HG02840 (cell line): ENCODE data around the gene CLCA4.

Experiments
- ATAC-seq: cut with Tn5 transposase; IDR thresholded peaks from one replicate; pipeline ENCODE4 v1.9.1; 2021; ENCODE audit warnings: mild to moderate bottlenecking, moderate library complexity, moderate number of reproducible peaks; ENCODE audit not compliant: unreplicated experiment, low FRiP score

Gene CLCA4, protein sequence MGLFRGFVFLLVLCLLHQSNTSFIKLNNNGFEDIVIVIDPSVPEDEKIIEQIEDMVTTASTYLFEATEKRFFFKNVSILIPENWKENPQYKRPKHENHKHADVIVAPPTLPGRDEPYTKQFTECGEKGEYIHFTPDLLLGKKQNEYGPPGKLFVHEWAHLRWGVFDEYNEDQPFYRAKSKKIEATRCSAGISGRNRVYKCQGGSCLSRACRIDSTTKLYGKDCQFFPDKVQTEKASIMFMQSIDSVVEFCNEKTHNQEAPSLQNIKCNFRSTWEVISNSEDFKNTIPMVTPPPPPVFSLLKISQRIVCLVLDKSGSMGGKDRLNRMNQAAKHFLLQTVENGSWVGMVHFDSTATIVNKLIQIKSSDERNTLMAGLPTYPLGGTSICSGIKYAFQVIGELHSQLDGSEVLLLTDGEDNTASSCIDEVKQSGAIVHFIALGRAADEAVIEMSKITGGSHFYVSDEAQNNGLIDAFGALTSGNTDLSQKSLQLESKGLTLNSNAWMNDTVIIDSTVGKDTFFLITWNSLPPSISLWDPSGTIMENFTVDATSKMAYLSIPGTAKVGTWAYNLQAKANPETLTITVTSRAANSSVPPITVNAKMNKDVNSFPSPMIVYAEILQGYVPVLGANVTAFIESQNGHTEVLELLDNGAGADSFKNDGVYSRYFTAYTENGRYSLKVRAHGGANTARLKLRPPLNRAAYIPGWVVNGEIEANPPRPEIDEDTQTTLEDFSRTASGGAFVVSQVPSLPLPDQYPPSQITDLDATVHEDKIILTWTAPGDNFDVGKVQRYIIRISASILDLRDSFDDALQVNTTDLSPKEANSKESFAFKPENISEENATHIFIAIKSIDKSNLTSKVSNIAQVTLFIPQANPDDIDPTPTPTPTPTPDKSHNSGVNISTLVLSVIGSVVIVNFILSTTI

DNA sequence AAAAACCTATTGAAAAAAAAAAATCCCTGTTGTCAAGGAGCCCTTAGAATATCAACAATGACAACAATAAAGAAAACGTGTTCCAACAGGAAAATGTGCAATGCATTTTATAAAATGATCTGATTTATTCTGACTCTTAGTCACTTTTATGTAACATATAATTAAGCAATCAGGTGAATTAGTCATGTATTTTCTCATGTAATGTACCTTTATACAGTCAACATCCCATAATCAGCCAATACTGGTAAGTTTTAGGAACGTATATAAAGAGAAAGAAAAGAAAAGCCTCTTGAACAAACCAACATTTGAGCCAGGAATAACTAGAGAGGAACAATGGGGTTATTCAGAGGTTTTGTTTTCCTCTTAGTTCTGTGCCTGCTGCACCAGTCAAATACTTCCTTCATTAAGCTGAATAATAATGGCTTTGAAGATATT is at the start of gene CLCA4:
CLCA4 (plus strand) TSS at position 292 of the 435 bp plus-strand sequence; CDS start at position 334, 42 bp downstream.
- no peak for ATAC-seq

DNA sequence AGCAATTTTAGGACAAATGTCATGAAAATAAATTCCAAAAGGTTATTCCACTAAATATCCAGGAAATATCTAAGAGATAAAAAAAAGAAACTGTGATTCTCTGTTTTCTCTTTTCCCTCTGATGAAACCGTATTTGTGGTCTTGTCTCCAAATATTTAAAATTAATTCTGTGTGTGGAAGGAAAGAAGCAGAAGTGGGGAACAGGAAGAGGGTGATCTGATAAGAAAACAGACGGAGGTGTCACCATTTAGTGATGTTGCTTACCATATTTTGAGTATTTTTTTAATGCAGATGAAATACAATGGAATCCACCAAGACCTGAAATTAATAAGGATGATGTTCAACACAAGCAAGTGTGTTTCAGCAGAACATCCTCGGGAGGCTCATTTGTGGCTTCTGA is 48.6 kb upstream of the CLCA4 start:
- no peak for ATAC-seq

DNA sequence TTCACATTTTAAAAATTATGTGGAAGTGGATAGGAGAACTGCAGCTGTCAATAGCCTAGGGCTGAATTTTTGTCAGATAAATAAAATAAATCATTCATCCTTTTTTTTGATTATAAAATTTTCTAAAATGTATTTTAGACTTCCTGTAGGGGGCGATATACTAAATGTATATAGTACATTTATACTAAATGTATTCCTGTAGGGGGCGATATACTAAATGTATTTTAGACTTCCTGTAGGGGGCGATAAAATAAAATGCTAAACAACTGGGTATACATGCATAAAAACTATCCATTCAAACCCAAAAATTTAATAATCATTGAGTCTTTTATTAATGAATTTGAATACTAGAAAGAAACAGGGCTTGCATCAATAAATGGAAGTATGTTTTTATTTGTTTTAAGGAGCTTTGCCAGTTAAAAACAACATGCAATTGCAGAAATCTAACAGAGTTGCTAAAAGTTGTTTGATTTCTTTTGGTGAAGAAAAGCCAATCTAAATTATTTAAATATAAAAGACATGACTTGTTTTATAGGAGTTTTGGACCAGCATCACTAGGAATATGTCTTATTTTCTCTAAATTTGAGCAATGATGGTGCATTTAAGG is 46.8 kb upstream of the CLCA4 start:
- ATAC-seq, result no peak

DNA sequence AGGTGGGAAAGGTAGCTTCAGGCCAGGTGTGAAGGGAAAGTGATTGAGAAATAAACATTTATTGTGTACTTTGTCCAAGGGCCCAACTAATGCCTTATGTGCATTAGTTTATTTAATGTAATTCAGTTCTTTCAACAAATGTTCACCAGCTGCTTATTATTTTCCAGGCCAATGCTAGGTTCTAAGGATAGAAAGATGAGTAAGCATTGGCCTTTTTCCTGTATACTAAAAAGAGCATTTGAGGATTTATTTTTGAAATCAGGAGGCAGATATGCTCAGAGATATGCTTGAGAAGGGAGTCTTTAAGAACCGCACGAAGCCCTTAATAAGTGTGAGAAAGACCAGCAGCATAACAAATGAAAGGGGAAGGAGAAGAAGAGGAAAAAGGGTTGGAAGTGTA is 46.2 kb upstream of the CLCA4 start:
- no peak for ATAC-seq

DNA sequence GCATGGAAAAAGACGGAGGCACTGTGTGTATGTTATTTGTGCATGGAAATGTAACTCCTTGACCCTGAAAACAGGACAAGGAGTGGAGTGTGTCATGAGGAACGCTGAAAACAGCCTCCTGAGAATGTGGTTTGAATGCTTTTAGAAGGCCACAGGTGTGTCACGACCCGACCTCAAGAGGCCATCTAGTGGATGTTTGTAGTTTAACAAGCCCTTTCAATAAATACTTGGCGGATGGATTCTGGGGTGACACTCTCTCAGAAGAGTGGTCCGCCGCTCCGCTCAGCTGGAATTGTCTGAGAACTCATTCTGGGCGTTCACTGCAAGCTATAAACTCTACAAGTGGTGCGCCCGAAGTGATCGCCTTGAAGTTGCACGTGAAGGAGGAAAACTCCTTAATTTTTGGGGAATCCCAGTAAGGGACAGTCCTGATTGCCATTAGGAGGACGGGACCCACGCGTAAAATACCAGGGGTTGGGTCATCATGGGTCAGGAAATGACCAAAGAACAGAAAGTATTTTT is 44.7 kb upstream of the CLCA4 start:
- peak; percentile 57 for ATAC-seq

DNA sequence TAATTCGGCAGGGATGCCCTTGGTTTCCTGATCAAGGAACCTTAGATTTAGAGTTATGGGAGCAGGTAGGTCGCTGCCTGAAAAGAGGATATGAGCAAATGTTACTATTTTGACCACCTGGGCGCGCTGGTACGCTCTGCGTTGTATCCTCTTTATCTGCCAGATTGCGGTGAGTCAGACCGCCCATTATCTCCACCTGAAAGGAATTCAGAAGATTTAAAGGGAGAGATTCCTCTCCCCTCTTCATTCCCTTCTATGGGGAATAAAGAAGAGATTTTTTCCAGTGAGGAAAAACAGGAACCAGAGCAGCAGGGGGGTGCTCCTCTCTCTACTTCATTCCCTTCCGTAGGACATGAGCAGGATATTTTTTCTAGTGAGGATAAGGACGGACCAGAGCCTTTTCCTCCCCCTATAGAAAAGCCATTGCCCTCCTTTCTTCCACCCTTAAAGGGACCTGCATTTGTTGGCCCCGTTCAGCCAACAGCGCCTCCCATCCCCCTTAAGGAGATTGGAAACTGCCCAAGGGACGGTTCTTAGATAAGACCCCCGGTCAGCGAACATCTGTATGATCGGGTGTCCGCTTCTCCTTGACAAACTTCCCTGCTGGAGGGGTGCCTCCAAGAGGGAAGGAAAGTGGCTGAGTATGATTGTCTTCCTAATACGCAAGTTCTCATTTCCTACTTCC is 44.0 kb upstream of the CLCA4 start:
- no peak for ATAC-seq

DNA sequence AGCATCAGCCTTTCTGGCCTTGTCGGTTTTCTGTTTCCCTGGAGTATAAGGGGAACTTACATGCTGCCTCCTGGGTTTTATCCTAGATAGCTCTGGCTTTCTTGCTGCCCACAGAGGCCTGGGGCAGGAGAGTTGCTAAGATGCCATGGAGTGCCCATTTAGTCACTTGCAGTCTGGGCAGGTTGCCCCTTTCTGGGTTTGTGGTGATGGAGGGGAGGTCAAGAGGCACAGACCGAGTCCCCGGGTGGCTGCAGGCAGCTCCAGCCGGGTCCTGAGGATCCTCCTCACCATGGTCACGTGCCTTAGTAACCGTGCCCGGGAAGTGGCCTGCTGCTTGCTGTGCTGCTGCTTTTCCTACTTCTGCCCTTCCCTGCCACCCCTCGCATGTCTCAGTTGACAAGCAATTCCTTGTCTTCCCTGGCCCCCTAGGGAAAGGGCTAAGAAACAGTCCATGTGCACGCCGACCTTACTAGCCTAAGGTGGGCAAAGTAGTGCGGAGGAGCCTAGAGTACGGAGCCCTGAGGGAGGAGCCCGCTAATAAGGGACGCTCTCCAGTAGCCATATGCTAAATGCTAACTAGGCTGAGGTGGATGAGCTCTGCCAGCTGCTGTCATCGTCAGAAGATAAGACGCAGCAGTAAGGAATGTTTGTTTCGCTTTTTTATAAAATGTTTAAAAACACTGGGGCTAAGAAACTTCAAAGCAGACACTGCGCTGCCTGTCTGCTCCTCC is 43.3 kb upstream of the CLCA4 start:
- no peak for ATAC-seq

DNA sequence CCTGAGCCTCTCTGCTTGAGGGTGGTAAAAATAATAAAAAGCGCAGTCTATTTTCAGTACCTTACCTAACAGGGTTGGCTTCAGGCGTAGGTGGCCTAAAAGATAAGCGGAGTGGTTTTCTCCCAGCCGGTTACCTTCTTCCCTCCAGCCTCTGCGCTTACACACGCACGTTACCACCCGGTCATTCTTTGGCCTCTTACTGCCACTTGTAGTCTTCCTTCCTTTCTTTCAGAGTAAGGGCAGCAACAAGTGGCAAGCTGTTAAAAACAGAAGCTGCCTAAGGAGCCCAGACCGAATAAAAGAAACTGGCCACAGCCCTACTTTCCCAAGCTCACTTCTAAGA is 42.8 kb upstream of the CLCA4 start:
- no peak for ATAC-seq

DNA sequence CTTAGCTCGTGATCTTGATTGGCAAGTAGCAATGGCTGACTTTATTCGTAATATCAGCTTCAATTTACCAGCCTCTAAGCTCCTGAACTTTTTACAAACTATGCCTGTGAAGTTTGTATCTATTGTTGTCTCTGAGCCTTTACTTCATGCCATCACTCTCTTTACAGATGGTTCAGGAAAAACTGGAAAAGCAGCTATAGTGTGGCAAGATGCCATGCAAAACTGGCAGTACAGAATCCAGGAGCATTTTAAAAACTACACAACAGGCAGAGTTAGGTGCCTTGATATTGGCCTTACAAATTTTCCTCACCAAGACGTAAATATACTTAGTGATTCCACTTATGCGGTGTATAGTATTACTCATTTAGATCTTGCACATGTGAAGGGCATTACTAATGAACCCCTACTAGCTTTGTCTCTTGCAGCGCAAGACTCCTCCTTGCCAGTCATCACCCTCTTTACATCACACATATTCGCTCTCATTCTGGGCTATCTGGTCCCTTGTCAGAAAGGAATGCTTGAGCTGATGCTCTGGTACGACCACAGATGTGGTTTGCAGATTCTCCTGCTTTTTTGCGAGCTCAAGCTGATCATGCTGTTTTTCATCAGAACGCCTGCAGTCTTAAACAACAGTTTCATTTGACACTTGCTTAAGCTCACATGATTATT is 41.8 kb upstream of the CLCA4 start:
- no peak for ATAC-seq

DNA sequence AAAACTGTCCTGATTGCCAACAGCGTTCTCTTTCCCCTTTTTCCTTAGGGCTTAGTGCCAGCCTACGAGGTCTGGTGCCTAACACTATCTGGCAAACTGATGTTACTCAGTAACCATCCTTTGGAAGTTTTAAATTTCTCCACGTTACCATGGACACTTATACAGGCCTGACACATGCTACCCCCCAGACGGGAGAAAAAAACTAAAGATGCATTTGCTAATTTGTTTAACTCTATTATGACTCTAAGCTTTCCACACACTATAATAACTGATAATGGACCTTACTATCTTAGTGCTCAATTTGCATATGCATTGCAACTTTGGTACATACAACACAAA is 41.3 kb upstream of the CLCA4 start:
- ATAC-seq, result no peak

DNA sequence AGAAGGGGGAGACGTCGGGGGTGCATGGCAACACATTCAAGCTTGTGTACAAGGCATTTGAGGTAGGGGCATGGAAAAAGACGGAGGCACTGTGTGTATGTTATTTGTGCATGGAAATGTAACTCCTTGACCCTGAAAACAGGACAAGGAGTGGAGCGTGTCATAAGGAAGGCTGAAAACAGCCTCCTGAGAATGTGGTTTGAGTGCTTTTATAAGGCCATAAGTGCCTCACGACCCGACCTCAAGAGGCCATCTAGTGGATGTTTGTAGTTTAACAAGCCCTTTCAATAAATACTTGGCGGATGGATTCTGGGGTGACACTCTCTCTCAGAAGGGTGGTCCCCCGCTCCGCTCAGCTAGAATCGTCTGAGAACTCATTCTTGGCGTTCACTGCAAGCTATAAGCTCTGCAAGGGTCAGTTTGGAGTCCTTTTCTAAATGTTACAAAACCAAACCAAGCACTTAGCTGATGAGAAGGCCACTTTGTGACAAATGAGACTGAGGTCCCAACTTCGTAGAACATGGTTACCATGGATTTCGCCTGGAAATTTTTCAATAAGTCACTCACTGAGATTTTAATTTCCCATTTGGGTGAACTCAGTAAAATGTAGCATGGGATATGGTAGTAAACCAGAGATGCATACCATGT is 38.8 kb upstream of the CLCA4 start:
- ATAC-seq, result no peak

DNA sequence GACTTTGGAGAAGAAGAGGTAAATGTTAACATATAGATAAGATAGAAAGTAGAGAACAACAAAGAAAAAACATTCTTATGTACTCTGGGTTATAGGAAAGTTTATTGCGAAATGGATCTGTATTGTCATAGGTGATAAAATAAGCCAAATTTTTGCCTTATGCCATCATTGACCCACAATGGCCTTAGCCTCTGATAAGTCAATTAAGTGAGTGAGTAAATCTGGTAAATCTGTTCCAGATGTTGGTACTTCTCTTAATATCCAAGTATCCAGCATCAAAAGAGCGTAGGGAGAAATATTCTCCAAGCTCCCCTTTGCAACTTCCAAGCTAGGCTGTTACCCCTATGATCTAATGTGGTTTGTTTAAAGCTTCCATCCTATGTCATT is 38.3 kb upstream of the CLCA4 start:
- no peak for ATAC-seq

DNA sequence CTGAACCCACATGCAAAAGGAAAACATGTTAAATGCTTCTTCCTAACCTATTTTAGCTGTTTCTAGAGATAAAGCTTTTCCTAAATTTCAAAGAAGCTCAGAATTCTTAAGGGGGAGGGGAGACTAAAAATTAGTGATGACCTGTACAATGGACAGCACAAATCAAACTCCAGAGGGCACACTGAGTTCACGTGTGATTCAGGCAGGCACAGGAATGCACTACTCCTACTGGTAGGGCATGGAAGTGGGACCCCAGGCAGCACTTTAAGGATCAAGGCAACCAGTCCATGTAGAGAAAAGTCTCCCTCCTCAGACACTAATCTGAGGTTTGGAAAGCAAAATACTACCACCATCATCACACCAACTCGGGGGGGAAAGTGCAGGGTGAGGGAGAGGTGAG is 31.3 kb upstream of the CLCA4 start:
- no peak for ATAC-seq

DNA sequence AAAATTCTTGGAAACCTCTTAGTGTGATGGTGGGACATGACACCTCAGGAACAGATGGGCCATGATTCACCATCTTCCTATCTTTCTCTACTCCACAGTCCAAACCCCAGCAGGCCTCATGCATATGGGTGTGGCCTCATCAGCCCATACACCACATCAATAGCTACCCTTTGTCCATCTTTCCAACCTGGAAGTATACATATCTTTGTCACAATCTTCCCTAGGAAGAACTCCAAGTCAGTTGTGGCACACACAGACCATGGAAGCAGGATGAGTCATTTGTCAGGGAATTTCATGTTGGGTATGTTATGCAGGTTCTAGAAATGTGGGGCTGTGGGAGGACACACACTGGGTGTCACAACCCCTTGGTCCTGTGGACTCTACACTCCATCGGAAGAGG is 30.5 kb upstream of the CLCA4 start:
- ATAC-seq, result no peak

DNA sequence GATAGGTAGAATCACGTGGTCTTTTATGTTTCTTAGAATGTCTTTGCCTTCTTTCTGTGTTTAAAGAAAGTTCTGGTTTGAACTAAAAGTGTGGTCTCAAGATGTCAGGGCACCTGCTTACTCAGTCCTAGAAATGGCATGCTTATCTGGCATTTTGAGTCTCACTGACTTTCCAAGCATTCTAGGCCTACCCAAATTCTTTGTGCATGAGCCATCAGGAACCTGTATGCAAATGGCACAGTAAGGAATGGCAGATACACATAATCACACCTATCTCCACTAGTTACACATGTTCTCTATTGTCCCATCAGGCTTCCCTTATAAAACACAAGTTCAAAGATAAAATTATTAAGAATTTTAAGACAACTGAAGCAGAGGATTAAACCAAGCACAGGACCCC is 29.5 kb upstream of the CLCA4 start:
- no peak for ATAC-seq

DNA sequence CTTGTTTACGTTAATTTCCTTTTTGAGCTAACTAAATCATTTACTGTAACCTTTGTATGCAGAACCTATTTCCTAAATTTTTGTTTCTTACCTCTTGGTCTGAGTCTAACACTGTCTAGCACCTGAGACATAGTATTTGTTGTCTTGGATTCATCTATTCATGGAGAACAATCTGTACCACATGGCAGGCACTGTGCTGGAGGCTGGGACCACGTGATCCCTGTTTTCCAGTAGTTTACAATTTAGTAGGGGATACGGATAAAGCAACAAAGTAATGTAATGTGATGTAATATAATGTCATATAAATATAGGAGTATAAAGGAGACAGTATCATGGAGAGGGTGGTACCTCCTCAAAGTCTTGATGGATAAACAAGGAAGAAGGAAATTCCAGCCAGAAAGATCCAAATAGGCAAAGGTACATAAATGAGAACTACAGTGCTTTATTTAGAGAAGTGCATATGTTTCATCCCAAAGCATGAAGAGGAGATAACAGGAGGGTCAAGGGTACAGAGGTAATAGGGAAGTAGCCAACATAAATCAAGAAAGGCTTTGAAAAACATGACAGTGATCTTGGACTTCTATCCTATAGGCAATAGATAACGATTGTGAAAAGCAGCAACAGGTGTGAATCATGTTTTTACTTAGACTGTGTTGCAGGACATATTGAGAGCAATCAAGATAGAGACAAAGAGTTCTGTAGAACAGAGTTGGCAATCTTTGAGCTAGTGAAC is 25.9 kb upstream of the CLCA4 start:
- ATAC-seq, result no peak

DNA sequence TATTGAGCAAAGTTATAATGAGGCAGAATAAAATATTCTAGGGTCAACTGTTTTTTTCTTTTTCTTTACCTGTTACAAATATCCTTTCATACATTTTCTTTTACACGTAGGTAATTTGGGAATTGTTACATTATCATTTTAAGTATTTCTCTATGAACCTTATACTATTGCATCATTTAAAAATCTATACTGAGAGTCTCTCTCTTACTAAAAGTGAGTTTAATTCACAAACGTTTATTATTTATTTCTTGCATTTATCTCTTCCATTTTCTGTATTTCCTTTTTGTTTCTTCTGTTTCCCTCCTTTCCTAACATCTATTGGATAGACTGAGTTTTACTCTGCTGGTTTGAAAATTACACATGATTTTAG is 25.4 kb upstream of the CLCA4 start:
- no peak for ATAC-seq

DNA sequence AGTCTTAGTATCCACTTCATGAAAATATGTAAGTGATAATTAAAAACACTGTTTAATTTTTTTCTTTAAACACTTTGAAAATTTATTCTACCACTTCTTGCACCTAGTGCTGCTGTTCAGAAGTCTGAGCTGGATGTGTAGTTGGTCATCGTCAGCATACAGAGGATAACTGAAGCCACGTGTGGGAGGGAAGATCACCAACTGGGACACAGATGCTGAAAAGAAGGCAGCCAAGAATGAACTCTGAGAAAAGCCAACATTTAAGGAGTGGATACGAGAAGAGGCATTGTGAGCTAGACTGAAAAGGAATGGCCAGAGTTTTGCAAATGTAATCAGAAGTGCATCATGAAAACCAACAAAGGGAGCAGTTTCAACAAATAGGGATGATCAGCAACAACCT is 24.6 kb upstream of the CLCA4 start:
- ATAC-seq, result no peak
